Vagina (tissue), 2 donors: ENCODE data around the gene MOB1A. TPM values are rescaled to one million over a fixed set of nuclear protein-coding genes. Genes with fewer than 3 reads are reported as not detected.

Experiments used
- DNase-seq, 2 donors: peaks; one replicate each; pipeline ENCODE4 v3.0.0-alpha.2; 2017; ENCODE audit errors: extremely low spot score in 2 of 2
- H3K27ac ChIP-seq: fragments of 200-600 bp; sonication (generic); one replicate; pipeline ENCODE4 v1.5.1; 2019
- H3K27me3 ChIP-seq: fragments of 200-600 bp; sonication (generic); one replicate; pipeline ENCODE4 v1.5.1; 2019
- H3K36me3 ChIP-seq, 2 donors: fragments of 200-600 bp; sonication (generic); one replicate each; pipeline ENCODE4 v1.5.1; 2017 to 2019
- H3K4me1 ChIP-seq: fragments of 200-600 bp; sonication (generic); one replicate; pipeline ENCODE4 v1.5.1; 2019
- H3K4me3 ChIP-seq, 2 donors: fragments of 200-600 bp; sonication (generic); 1 replicate in 1 of 2; 2 replicates in 1 of 2; pipeline ENCODE4 v1.5.1; 2016 to 2019
- H3K9me3 ChIP-seq: fragments of 200-600 bp; sonication (generic); one replicate; pipeline ENCODE4 v1.5.1; 2019
- CTCF ChIP-seq, 3 experiments: fragments of 450-650 bp in 2 of 3; fragments of 200-600 bp in 1 of 3; sonication (generic) in 1 of 3; IDR thresholded peaks; one replicate each; pipeline ENCODE4 v1.5.1; 2017 to 2019; ENCODE audit warnings: antibody characterized with exemption in 3 of 3, mild to moderate bottlenecking in 2 of 3, moderate library complexity in 2 of 3
- POLR2A ChIP-seq, 2 donors: fragments of 450-650 bp; IDR thresholded peaks; one replicate each; pipeline ENCODE4 v1.6.1; 2017; ENCODE audit warnings: antibody characterized with exemption in 2 of 2, mild to moderate bottlenecking in 2 of 2, moderate library complexity in 2 of 2
- POLR2AphosphoS5 ChIP-seq, 2 donors: sonication (generic); formaldehyde crosslinking; IDR thresholded peaks; one replicate each; pipeline ENCODE4 v1.9.0; 2017; ENCODE audit warnings: antibody characterized with exemption in 2 of 2, mild to moderate bottlenecking in 2 of 2, low read depth in 1 of 2; ENCODE audit not compliant: insufficient read depth in 1 of 2
- intact Hi-C: fragments of 100-400 bp; cut with DNase I; formaldehyde crosslinking; loops from one replicate; pipeline ENCODE4 v1.15.1; 2023
- total RNA-seq: library from RNA; depleted of rRNA; stranded (reverse); fragments of >200 nt; gene quantifications from one replicate; pipeline ENCODE4 v1.2.3, GENCODE V29; 2016

Gene MOB1A
- total RNA-seq, 1 donor from 2014 or later = 68.5 TPM

- DNase-seq = peak in 1 of 2 donors; percentile 77
- no peaks in the 10 kb centered on the region for H3K27me3 ChIP-seq
- TF ChIP-seq CTCF (IDR thresholded peaks at IDR 0.05) (no peak), POLR2AphosphoS5 (IDR thresholded peaks at IDR 0.05; ENCODE audit: insufficient read depth in 1 of 2, low read depth in 1 of 2) (no peak), POLR2A (IDR thresholded peaks at IDR 0.05) (no peak)
- H3K4me3 ChIP-seq = peak overlapping the region; percentile 70 to 76
- H3K27ac ChIP-seq = peak overlapping the region; percentile 92
- H3K4me1 ChIP-seq = peaks cover 54% of the 10 kb centered on the region
- H3K9me3 ChIP-seq = no peaks in the 10 kb centered on the region
- intact Hi-C loops = no loop called here
- H3K36me3 ChIP-seq = no peaks in the 10 kb centered on the region
Measured at GRCh38 chr2:74199871-74200305, 21.2 kb upstream of the MOB1A start.

DNA sequence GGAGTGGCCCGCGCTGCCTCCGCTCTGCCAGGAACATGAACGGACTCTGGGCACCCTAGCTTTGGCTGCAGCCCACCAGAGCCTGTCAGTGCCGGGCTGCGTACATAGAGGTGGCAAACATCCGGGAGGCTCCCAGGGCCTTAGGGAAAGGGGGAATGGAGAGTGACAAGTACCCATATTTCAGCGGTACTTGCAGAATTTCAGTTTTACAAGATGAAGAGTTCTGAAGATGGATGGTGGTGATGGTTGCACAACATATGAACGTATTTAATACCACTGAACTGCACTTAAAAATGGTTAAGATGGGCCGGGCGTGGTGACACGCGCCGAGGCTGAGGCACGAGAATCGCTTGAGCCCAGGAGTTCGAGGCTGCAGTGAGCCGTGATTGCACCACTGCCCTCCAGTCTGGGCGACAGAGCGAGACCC, 20.6 kb upstream of the MOB1A start:
- Histone ChIP-seq H3K27ac (peak overlapping the region; percentile 92), H3K4me3 (peak overlapping the region; percentile 70 to 76), H3K36me3 (no peaks in the 10 kb centered on the region), H3K27me3 (no peaks in the 10 kb centered on the region), H3K9me3 (no peaks in the 10 kb centered on the region), H3K4me1 (peaks cover 49% of the 10 kb centered on the region)
- no peak for DNase-seq
- intact Hi-C loops = no loop called here
- no peak for TF ChIP-seq POLR2A (IDR thresholded peaks at IDR 0.05)
- peak; percentile 12 to 36 for TF ChIP-seq POLR2AphosphoS5 (IDR thresholded peaks at IDR 0.05; ENCODE audit: insufficient read depth in 1 of 2, low read depth in 1 of 2)
- TF ChIP-seq CTCF (IDR thresholded peaks at IDR 0.05) = no peak

DNA sequence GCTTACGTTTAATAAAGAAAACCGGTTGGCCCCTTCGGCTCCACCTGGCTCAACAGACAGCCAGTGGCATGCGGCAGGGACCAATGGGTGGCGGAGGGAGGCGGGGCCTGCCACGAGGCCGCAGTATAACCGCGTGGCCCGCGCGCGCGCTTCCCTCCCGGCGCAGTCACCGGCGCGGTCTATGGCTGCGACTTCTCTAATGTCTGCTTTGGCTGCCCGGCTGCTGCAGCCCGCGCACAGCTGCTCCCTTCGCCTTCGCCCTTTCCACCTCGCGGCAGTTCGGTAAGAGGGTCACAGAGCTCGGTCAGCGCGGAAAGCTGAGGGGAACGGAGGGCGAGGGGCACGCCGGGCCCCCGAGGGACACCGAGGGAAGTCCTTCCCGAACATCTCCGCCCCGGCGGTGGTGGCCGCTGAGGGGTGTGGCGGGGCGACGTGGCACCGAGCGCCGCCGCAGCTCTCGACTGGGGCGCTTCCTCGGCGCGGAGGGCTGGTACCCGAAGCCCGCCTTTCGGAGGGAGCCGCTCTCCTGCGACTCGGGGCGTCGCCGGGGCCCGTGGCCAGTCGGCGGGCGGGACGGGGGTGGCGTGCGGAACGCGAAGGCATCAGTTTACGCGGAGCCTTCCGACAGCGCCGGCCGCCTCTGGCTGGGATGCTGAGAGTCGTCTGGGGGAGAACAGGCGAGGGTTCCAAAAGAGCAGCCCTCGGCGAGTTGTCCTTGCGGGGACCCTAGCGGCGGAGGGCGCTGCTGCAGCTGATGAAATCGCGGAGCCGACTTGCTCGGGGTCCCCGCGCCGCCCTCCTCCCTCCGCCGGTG, 20.0 kb upstream of the MOB1A start, which contains the start of gene MTHFD2:
Gene MTHFD2, plus strand, starts transcription at position 155 of the 814 bp plus-strand sequence. Its CDS starts 27 bp downstream, at position 182.
- Histone ChIP-seq H3K27ac (peak within 1 kb of the TSS; percentile 92), H3K4me1 (peaks cover 45% of the 10 kb centered on the region), H3K27me3 (no peaks in the 10 kb centered on the region), H3K9me3 (no peaks in the 10 kb centered on the region), H3K4me3 (peak within 1 kb of the TSS; percentile 70 to 76), H3K36me3 (no peaks in the 10 kb centered on the region)
- DNase-seq = peak in 1 of 2 donors; percentile 92
- TF ChIP-seq POLR2A (IDR thresholded peaks at IDR 0.05) (peak in 1 of 2 donors; percentile 58), POLR2AphosphoS5 (IDR thresholded peaks at IDR 0.05; ENCODE audit: insufficient read depth in 1 of 2, low read depth in 1 of 2) (peak; percentile 61 to 92), CTCF (IDR thresholded peaks at IDR 0.05) (peak; percentile 6 to 84 (median 60))
- intact Hi-C loops = no loop called here

DNA sequence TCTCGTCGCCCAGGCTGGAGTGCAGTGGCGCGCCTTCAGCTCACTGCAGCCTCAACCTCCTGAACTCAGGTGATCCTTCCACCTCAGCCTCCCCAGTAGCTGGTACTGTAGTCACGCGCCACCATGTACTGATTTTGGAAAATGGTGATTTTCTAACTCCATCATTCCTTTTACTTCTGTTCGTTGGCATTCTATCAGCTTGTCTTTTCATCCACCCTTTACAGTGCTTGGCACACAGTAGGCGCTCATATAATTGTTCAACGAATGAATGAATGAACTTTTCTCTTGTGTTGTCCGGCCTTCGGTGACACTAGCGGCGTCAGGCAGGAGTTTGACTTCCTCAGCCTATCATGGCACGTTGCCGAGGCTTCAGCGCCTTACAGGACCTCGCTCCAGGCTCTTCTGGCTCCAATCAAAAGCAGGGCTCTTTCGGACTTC, 19.4 kb upstream of the MOB1A start:
- TF ChIP-seq POLR2AphosphoS5 (IDR thresholded peaks at IDR 0.05; ENCODE audit: insufficient read depth in 1 of 2, low read depth in 1 of 2) (no peak), CTCF (IDR thresholded peaks at IDR 0.05) (no peak), POLR2A (IDR thresholded peaks at IDR 0.05) (no peak)
- Histone ChIP-seq H3K9me3 (no peaks in the 10 kb centered on the region), H3K4me3 (peak overlapping the region; percentile 70 to 76), H3K4me1 (peaks cover 39% of the 10 kb centered on the region), H3K27me3 (no peaks in the 10 kb centered on the region), H3K27ac (peak overlapping the region; percentile 92), H3K36me3 (no peaks in the 10 kb centered on the region)
- intact Hi-C loops = no loop called here
- DNase-seq = peak in 1 of 2 donors; percentile 79

DNA sequence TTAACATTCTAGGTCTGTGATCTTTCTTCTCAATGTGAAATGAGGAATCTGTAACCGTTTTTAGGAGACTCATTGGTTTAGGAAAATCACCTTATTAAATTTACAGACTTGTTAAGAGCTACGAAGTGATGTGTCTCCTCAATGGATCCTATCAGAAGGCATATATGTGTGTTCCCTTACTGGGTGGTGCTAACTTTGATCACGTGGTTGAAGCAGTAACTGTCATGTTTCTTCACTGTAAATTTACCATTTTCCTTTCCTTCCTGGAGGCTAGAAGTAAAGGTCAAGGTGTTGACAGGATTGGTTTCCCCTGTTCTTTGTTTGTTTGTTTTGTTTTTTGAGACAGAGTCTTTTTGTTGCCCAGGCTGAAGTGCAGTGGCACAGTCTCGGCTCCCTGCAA, 18.4 kb upstream of the MOB1A start:
- no peaks in the 10 kb centered on the region for H3K36me3 ChIP-seq
- no peak for TF ChIP-seq POLR2AphosphoS5 (IDR thresholded peaks at IDR 0.05; ENCODE audit: insufficient read depth in 1 of 2, low read depth in 1 of 2)
- no peak for TF ChIP-seq POLR2A (IDR thresholded peaks at IDR 0.05)
- TF ChIP-seq CTCF (IDR thresholded peaks at IDR 0.05) = no peak

More for the DNA sequence above, 18.4 kb upstream of the MOB1A start:
- H3K9me3 ChIP-seq = no peaks in the 10 kb centered on the region
- intact Hi-C loops = no loop called here
- H3K27me3 ChIP-seq = no peaks in the 10 kb centered on the region
- DNase-seq = no peak
- peaks cover 29% of the 10 kb centered on the region for H3K4me1 ChIP-seq
- no peak overlapping the region for H3K27ac ChIP-seq
- no peak overlapping the region for H3K4me3 ChIP-seq
